Stomach (tissue), 4 donors: Measurements from ENCODE around the gene SLC7A9.

Experiments used
- CTCF ChIP-seq, 7 experiments: fragments of 450-650 bp in 4 of 7; fragments of 200-600 bp in 3 of 7; sonication (generic) in 3 of 7; IDR thresholded peaks; one replicate each; pipeline ENCODE4 v1.5.1; 2016 to 2019; ENCODE audit warnings: antibody characterized with exemption in 7 of 7, control low read depth in 2 of 7, mild to moderate bottlenecking in 1 of 7
- POLR2AphosphoS5 ChIP-seq, 3 donors: sonication (generic); formaldehyde crosslinking; IDR thresholded peaks; one replicate each; pipeline ENCODE4 v1.6.1; 2016; ENCODE audit warnings: antibody characterized with exemption in 3 of 3

GRCh38 chr19:32822916-32823746, 46.4 kb downstream of the SLC7A9 start:
- TF ChIP-seq CTCF (IDR thresholded peaks at IDR 0.05) (no peak), POLR2AphosphoS5 (IDR thresholded peaks at IDR 0.05) (no peak)
